ENCODE data around the gene RUSF1. TPM values are rescaled to one million over a fixed set of nuclear protein-coding genes. Genes with fewer than 3 reads are reported as not detected.

The RUSF1 gene
- polyA plus RNA-seq, 1 donor (not counting 4 experiments of a cell fraction or from before 2014, with no cell fraction given), result 17.4 TPM

GRCh38 chr16:31461201-31461920, 46.8 kb downstream of the RUSF1 start:
- DNase-seq (ENCODE audit: low read depth, low spot score) (no peak), FAIRE-seq (no peak)
- Histone ChIP-seq H3K9me1 (ENCODE audit: control insufficient read depth, extremely low read depth, insufficient read depth, low read length) (peaks cover 2% of the 10 kb centered on the region), H3K79me2 (ENCODE audit: control insufficient read depth, insufficient read depth, low read length) (peaks cover 26% of the 10 kb centered on the region), H3K4me3 (ENCODE audit: control insufficient read depth in 2 of 3, extremely low read depth in 1 of 3, insufficient read depth in 2 of 3, low read depth in 1 of 3, low read length in 3 of 3) (no peak overlapping the region), H3K4me1 (ENCODE audit: control insufficient read depth, extremely low read depth, insufficient read depth, low read length) (peaks cover 30% of the 10 kb centered on the region), H3K9ac (ENCODE audit: control insufficient read depth, extremely low read depth, insufficient read depth, low read length) (no peak overlapping the region), H3K36me3 (ENCODE audit: control insufficient read depth in 2 of 2, extremely low read depth in 1 of 2, insufficient read depth in 2 of 2, low read length in 2 of 2) (peaks cover 17 to 19% of the 10 kb centered on the region in 2 experiments), H3K4me2 (ENCODE audit: control insufficient read depth, extremely low read depth, insufficient read depth, low read depth, low read length) (peak overlapping the region; percentile 19), H3K27me3 (ENCODE audit: control insufficient read depth, extremely low read depth, insufficient read depth, low read length) (no peaks in the 10 kb centered on the region), H4K20me1 (ENCODE audit: control insufficient read depth, extremely low read depth, insufficient read depth, low read length) (peaks cover 9% of the 10 kb centered on the region), H2AFZ (ENCODE audit: control insufficient read depth, low read length) (no peak overlapping the region), H3K9me3 (ENCODE audit: control insufficient read depth, low read depth, low read length) (no peaks in the 10 kb centered on the region), H3K27ac (ENCODE audit: control insufficient read depth, insufficient read depth, low read length) (no peak overlapping the region)
- no peak for TF ChIP-seq CTCF (optimal IDR thresholded peaks at IDR 0.05 in 1 of 3, IDR thresholded peaks at IDR 0.05 in 1 of 3, conservative IDR thresholded peaks at IDR 0.05 in 1 of 3; ENCODE audit: extremely low read depth in 1 of 3, insufficient read depth in 2 of 3, low read length in 3 of 3)
- TF ChIP-seq EZH2 (IDR thresholded peaks at IDR 0.05; ENCODE audit: low read length), result no peak
- dilution Hi-C loops (cut with MboI; ENCODE audit: extremely low pct_ligation_motif_present, low sequenced_read_pairs), result no loop called here

- Histone ChIP-seq H2AFZ (ENCODE audit: control insufficient read depth, low read length) (no peak overlapping the region), H3K27ac (ENCODE audit: control insufficient read depth, insufficient read depth, low read length) (peak overlapping the region; percentile 86), H4K20me1 (ENCODE audit: control insufficient read depth, extremely low read depth, insufficient read depth, low read length) (peaks cover 9% of the 10 kb centered on the region), H3K4me2 (ENCODE audit: control insufficient read depth, extremely low read depth, insufficient read depth, low read depth, low read length) (peak overlapping the region; percentile 100), H3K36me3 (ENCODE audit: control insufficient read depth in 2 of 2, extremely low read depth in 1 of 2, insufficient read depth in 2 of 2, low read length in 2 of 2) (peaks cover 13 to 22% of the 10 kb centered on the region in 2 experiments), H3K27me3 (ENCODE audit: control insufficient read depth, extremely low read depth, insufficient read depth, low read length) (no peaks in the 10 kb centered on the region), H3K9me3 (ENCODE audit: control insufficient read depth, low read depth, low read length) (no peaks in the 10 kb centered on the region), H3K4me3 (ENCODE audit: control insufficient read depth in 2 of 3, extremely low read depth in 1 of 3, insufficient read depth in 2 of 3, low read depth in 1 of 3, low read length in 3 of 3) (peak overlapping the region; percentile 37 to 86 (median 80)), H3K4me1 (ENCODE audit: control insufficient read depth, extremely low read depth, insufficient read depth, low read length) (peaks cover 35% of the 10 kb centered on the region), H3K9me1 (ENCODE audit: control insufficient read depth, extremely low read depth, insufficient read depth, low read length) (peaks cover 2% of the 10 kb centered on the region), H3K79me2 (ENCODE audit: control insufficient read depth, insufficient read depth, low read length) (peaks cover 33% of the 10 kb centered on the region), H3K9ac (ENCODE audit: control insufficient read depth, extremely low read depth, insufficient read depth, low read length) (peak overlapping the region; percentile 94)
- dilution Hi-C loops (cut with MboI; ENCODE audit: extremely low pct_ligation_motif_present, low sequenced_read_pairs), result no loop called here
- no peak for FAIRE-seq
- no peak for DNase-seq (ENCODE audit: low read depth, low spot score)
- TF ChIP-seq EZH2 (IDR thresholded peaks at IDR 0.05; ENCODE audit: low read length) (no peak), CTCF (optimal IDR thresholded peaks at IDR 0.05 in 1 of 3, IDR thresholded peaks at IDR 0.05 in 1 of 3, conservative IDR thresholded peaks at IDR 0.05 in 1 of 3; ENCODE audit: extremely low read depth in 1 of 3, insufficient read depth in 2 of 3, low read length in 3 of 3) (peak in 2 of 3 experiments; percentile 64 to 67)
Observed at GRCh38 chr16:31460582-31461002, 47.6 kb downstream of the RUSF1 start.
